Endothelial cell (in vitro differentiated cells): ENCODE results near the gene DPYSL3. TPM values are rescaled to one million over a fixed set of nuclear protein-coding genes. Genes with fewer than 3 reads are reported as not detected.
"Not testable (repeated sequence)": the region's sequence is repeated elsewhere in the genome, so short reads cannot be mapped to it uniquely, and the experiment has no call there.

Source experiments
- DNase-seq: peaks from one replicate; pipeline ENCODE4 v3.0.0; 2021; ENCODE audit warnings: low spot score
- H3K27ac Mint-ChIP-seq: one replicate; pipeline ENCODE4 v1.8.0; 2021; ENCODE audit warnings: mixed read lengths, inconsistent platforms; ENCODE audit not compliant: unreplicated experiment
- H3K27me3 Mint-ChIP-seq: one replicate; pipeline ENCODE4 v1.8.0; 2021; ENCODE audit warnings: mild to moderate bottlenecking, moderate library complexity, mixed read lengths, inconsistent platforms; ENCODE audit not compliant: unreplicated experiment
- H3K36me3 Mint-ChIP-seq: one replicate; pipeline ENCODE4 v1.8.0; 2021; ENCODE audit warnings: mild to moderate bottlenecking, low read depth, mixed read lengths, inconsistent platforms; ENCODE audit not compliant: unreplicated experiment
- H3K4me1 Mint-ChIP-seq: one replicate; pipeline ENCODE4 v1.8.0; 2021; ENCODE audit warnings: mild to moderate bottlenecking, mixed read lengths, inconsistent platforms; ENCODE audit not compliant: unreplicated experiment
- H3K4me3 Mint-ChIP-seq: one replicate; pipeline ENCODE4 v1.8.0; 2021; ENCODE audit warnings: mild to moderate bottlenecking, mixed read lengths, inconsistent platforms; ENCODE audit not compliant: unreplicated experiment
- H3K9me3 Mint-ChIP-seq: one replicate; pipeline ENCODE4 v1.8.0; 2021; ENCODE audit warnings: mixed read lengths, inconsistent platforms; ENCODE audit not compliant: unreplicated experiment
- CTCF ChIP-seq: fragments of 200-600 bp; sonication (generic); IDR thresholded peaks from one replicate; pipeline ENCODE4 v1.5.0; 2021; ENCODE audit warnings: antibody characterized with exemption; ENCODE audit not compliant: unreplicated experiment
- total RNA-seq: library from RNA; stranded (reverse); fragmentation: NEBNext Ultra II Directional; extraction: Animal tissue kit (Norgen Biotek cat#: 25700); gene quantifications from one replicate; pipeline ENCODE4 v1.2.1, GENCODE V29; 2021; ENCODE audit not compliant: unreplicated experiment

DPYSL3 gene
- total RNA-seq, 1 donor from 2014 or later, result 27.6 TPM

- Mint-ChIP-seq H3K36me3 (no peaks in the 10 kb centered on the region), H3K4me3 (no peak overlapping the region), H3K27me3 (peaks cover 1% of the 10 kb centered on the region), H3K27ac (no peak overlapping the region), H3K4me1 (peaks cover 3% of the 10 kb centered on the region), H3K9me3 (no peaks in the 10 kb centered on the region)
- TF ChIP-seq CTCF, result no peak
- no peak for DNase-seq
These were observed 137.7 kb downstream of the DPYSL3 start for GRCh38 chr5:147372191-147372590.

DNA sequence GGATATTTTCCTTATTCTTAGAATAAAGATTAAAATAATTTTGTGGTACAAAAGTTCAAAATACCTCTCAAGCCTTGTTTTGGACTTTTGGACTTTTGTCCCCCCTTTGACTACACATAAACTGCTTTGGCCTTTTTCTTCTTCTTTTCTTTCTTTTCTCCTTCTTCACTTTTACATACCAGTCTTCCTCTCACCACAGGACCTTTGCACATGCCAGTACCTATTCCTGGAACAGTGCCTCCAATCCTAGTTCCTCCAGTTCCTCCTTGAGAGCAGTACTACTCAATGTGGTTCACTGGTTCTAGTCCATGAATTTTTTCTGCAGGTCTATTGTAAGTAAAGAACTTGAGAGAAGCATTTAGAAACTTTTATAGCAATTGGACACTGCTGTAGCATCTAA, 138.6 kb downstream of the DPYSL3 start:
- H3K27ac Mint-ChIP-seq, result no peak overlapping the region

GRCh38 chr5:147369742-147370374, 140.0 kb downstream of the DPYSL3 start:
- Mint-ChIP-seq H3K27me3 (peaks cover 2% of the 10 kb centered on the region), H3K36me3 (no peaks in the 10 kb centered on the region), H3K27ac (no peak overlapping the region), H3K4me3 (no peak overlapping the region), H3K9me3 (no peaks in the 10 kb centered on the region), H3K4me1 (peaks cover 3% of the 10 kb centered on the region)
- no peak for TF ChIP-seq CTCF
- no peak for DNase-seq

More for the DNA sequence above, 138.6 kb downstream of the DPYSL3 start:
- Mint-ChIP-seq H3K4me1 (peaks cover 3% of the 10 kb centered on the region), H3K36me3 (no peaks in the 10 kb centered on the region), H3K4me3 (no peak overlapping the region), H3K27me3 (no peaks in the 10 kb centered on the region), H3K9me3 (no peaks in the 10 kb centered on the region)
- no peak for TF ChIP-seq CTCF
- DNase-seq, result no peak

- not testable (repeated sequence) for H3K27ac Mint-ChIP-seq, H3K9me3 Mint-ChIP-seq, H3K36me3 Mint-ChIP-seq, H3K4me3 Mint-ChIP-seq, H3K4me1 Mint-ChIP-seq, H3K27me3 Mint-ChIP-seq, DNase-seq
These were observed 142.5 kb downstream of the DPYSL3 start for GRCh38 chr5:147367381-147367780.

DNA sequence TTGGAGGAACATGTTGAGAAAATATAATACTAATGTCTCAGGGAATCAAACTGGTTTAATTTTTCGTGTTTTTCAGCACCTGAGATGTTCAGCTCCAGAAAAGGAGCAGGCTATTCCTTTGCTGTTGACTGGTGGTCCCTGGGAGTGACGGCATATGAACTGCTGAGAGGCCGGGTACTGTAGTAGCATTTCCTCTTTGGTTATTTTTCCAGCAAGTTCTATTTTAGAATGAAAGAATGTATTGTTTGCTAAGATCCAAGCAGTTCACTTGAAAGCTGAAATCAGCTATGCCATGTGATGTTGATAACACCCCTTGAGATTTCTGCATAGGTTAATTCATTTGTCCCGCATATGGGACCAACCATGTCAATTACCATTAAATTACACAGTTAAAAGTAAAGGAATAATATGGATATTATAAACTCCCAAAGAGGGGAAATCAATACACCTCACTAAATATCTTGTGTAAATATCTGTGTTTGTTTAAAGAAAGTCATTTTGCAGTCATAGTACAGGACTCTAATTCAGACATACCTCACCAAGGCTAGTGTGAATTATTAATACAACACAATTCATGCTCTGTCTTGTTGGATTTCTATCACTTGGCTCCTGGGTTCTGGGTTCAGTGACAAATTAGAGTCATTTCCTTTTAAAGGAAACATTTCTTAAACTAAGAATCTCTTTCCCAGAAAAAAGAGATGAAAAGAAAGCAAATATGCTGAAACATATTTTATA, 148.3 kb downstream of the DPYSL3 start:
- no peaks in the 10 kb centered on the region for H3K9me3 Mint-ChIP-seq
- no peaks in the 10 kb centered on the region for H3K36me3 Mint-ChIP-seq
- H3K4me3 Mint-ChIP-seq, result no peak overlapping the region
- H3K27me3 Mint-ChIP-seq, result peaks cover 2% of the 10 kb centered on the region
- H3K27ac Mint-ChIP-seq, result no peak overlapping the region
- H3K4me1 Mint-ChIP-seq, result peaks cover 3% of the 10 kb centered on the region
- TF ChIP-seq CTCF, result no peak
- no peak for DNase-seq
